ENCODE data around the gene ARV1. TPM values are rescaled to one million over a fixed set of nuclear protein-coding genes. Genes with fewer than 3 reads are reported as not detected.

Gene ARV1
- total RNA-seq, 2 experiments from 2014 or later, result 1.5 to 1.8 TPM

- Histone ChIP-seq H3K4me1 (ENCODE audit: insufficient read depth, low read length) (no peaks in the 10 kb centered on the region), H3K36me3 (ENCODE audit: insufficient read depth, low read length) (peaks cover 68% of the 10 kb centered on the region), H3K4me3 (ENCODE audit: low read length) (no peak overlapping the region), H3K27ac (ENCODE audit: low read depth in 1 of 2, low read length in 2 of 2) (no peak overlapping the region), H3K9me3 (ENCODE audit: control insufficient read depth in 1 of 2, insufficient read depth in 1 of 2, low read length in 2 of 2) (no peaks in the 10 kb centered on the region), H3K27me3 (ENCODE audit: control insufficient read depth in 1 of 2, insufficient read depth in 2 of 2, low read length in 2 of 2) (no peaks in the 10 kb centered on the region)
- TF ChIP-seq CTCF (IDR thresholded peaks at IDR 0.05), result no peak
- POLR2A ChIA-PET, result interaction anchor here (1.0 kb wide), 1 partner anchor 16 kb away, joined by 4 read pairs; no protein-coding TSS in a partner anchor
- intact Hi-C loops (cut with DNase I, micrococcal nuclease), result no loop called here
- CTCF ChIA-PET, result no interaction called here
- ATAC-seq (ENCODE audit: poor library complexity) (no peak), DNase-seq (no peak)
- Mint-ChIP-seq H3K36me3 (ENCODE audit: low read depth) (peaks cover 92% of the 10 kb centered on the region), H3K9me3 (no peaks in the 10 kb centered on the region), H3K27me3 (no peaks in the 10 kb centered on the region), H3K4me3 (no peak overlapping the region), H3K27ac (no peak overlapping the region), H3K4me1 (ENCODE audit: low read depth) (peaks cover 28% of the 10 kb centered on the region)
Measured at GRCh38 chr1:230957580-230957989, 21.3 kb upstream of the ARV1 start.

- no peak for ATAC-seq (ENCODE audit: poor library complexity)
- H3K36me3 Mint-ChIP-seq (ENCODE audit: low read depth), result peaks cover 89% of the 10 kb centered on the region
- ChIA-PET POLR2A (interaction anchor here (1.0 kb wide), 1 partner anchor 15 kb away, joined by 4 read pairs; no protein-coding TSS in a partner anchor), CTCF (interaction anchor here (0.8 kb wide), 1 partner anchor 9 kb away, joined by 3 read pairs; no protein-coding TSS in a partner anchor)
- H3K4me1 Mint-ChIP-seq (ENCODE audit: low read depth), result peaks cover 34% of the 10 kb centered on the region
- no peak overlapping the region for H3K4me3 Mint-ChIP-seq
- H3K4me3 ChIP-seq (ENCODE audit: low read length), result no peak overlapping the region
- H3K27me3 Mint-ChIP-seq, result no peaks in the 10 kb centered on the region
- H3K9me3 Mint-ChIP-seq, result no peaks in the 10 kb centered on the region
- H3K36me3 ChIP-seq (ENCODE audit: insufficient read depth, low read length), result peaks cover 62% of the 10 kb centered on the region
- H3K4me1 ChIP-seq (ENCODE audit: insufficient read depth, low read length), result no peaks in the 10 kb centered on the region
- no peaks in the 10 kb centered on the region for H3K9me3 ChIP-seq (ENCODE audit: control insufficient read depth in 1 of 2, insufficient read depth in 1 of 2, low read length in 2 of 2)
- DNase-seq, result no peak
- no peak overlapping the region for H3K27ac Mint-ChIP-seq
- intact Hi-C loops (cut with DNase I, micrococcal nuclease), result no loop called here
- no peak overlapping the region for H3K27ac ChIP-seq (ENCODE audit: low read depth in 1 of 2, low read length in 2 of 2)
- H3K27me3 ChIP-seq (ENCODE audit: control insufficient read depth in 1 of 2, insufficient read depth in 2 of 2, low read length in 2 of 2), result no peaks in the 10 kb centered on the region
- no peak for TF ChIP-seq CTCF (IDR thresholded peaks at IDR 0.05)
Measured at GRCh38 chr1:230958370-230958769, 20.5 kb upstream of the ARV1 start.

- no peak overlapping the region for H3K4me3 Mint-ChIP-seq
- no peak for ATAC-seq (ENCODE audit: poor library complexity)
- no peaks in the 10 kb centered on the region for H3K27me3 Mint-ChIP-seq
- CTCF ChIA-PET, result no interaction called here
- Histone ChIP-seq H3K4me3 (ENCODE audit: low read length) (no peak overlapping the region), H3K27ac (ENCODE audit: low read depth in 1 of 2, low read length in 2 of 2) (no peak overlapping the region), H3K36me3 (ENCODE audit: insufficient read depth, low read length) (peaks cover 22% of the 10 kb centered on the region), H3K9me3 (ENCODE audit: control insufficient read depth in 1 of 2, insufficient read depth in 1 of 2, low read length in 2 of 2) (no peaks in the 10 kb centered on the region), H3K4me1 (ENCODE audit: insufficient read depth, low read length) (peaks cover 5% of the 10 kb centered on the region), H3K27me3 (ENCODE audit: control insufficient read depth in 1 of 2, insufficient read depth in 2 of 2, low read length in 2 of 2) (no peaks in the 10 kb centered on the region)
- peaks cover 30% of the 10 kb centered on the region for H3K36me3 Mint-ChIP-seq (ENCODE audit: low read depth)
- TF ChIP-seq CTCF (IDR thresholded peaks at IDR 0.05), result no peak
- no peaks in the 10 kb centered on the region for H3K9me3 Mint-ChIP-seq
- H3K4me1 Mint-ChIP-seq (ENCODE audit: low read depth), result peaks cover 66% of the 10 kb centered on the region
- intact Hi-C loops (cut with DNase I, micrococcal nuclease), result no loop called here
- no peak overlapping the region for H3K27ac Mint-ChIP-seq
- POLR2A ChIA-PET, result interaction anchor here (0.6 kb wide), 1 partner anchor 263 kb away, joined by 4 read pairs; no protein-coding TSS in a partner anchor
- DNase-seq, result no peak
Measured at GRCh38 chr1:230964896-230965295, 14.0 kb upstream of the ARV1 start.
